ENCODE data around the gene CDC42EP4.
"Not testable (repeated sequence)": the region's sequence is repeated elsewhere in the genome, so short reads cannot be mapped to it uniquely, and the experiment has no call there.

The CDC42EP4 gene

DNA sequence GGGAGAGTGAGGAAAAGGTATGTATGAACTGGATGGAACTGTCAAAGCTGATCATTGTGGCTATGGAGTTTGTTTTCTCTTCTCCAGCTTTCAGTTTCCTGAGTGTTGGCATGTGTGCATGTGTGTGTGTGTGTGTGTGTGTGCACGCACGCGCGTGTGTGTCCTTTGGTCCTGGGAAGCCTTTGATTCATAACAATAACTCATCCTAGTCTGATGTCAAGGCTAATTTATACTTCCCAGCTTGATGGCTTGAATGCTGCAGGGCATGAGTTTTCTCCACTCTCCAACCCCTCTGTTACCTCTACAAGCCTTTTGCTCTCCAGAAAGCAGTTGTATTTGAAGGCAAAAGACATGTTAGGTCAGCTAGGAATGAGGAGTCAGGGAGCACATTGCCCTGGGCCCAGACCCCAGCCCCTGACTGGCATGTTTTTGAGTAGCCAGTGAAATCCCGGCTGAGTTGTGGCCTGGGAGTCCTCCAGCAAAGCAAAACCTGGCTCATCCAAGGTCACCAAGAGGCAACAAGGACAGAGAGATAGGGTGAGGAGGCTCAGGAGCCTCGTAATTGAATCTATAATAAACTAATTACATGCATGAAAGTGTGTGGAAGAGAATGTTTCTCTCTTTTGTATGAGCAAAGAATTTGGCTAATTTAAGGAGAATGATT is 8.9 kb upstream of the CDC42EP4 start:
- no peak for DNase-seq (ENCODE audit: low spot score)

DNA sequence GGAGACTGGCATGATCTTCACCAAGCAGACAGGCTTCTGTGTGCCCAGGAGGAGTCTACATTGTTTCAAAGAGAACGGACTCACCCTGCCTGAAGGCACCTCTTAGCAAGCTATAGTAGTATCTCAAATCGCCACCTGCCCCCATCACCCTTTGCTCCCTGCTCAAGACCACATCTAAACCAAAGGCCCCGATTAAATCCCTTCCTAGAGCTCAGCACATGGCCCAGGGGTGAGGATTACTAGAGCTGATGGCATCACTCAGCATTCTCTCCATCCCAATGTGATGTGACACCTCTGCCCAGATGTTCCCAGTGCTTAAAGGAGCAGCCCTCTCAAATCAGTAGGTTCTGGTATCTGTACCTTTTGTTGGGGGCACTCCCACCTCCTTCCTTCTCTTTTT is 8.0 kb upstream of the CDC42EP4 start:
- DNase-seq (ENCODE audit: low spot score): no peak

DNA sequence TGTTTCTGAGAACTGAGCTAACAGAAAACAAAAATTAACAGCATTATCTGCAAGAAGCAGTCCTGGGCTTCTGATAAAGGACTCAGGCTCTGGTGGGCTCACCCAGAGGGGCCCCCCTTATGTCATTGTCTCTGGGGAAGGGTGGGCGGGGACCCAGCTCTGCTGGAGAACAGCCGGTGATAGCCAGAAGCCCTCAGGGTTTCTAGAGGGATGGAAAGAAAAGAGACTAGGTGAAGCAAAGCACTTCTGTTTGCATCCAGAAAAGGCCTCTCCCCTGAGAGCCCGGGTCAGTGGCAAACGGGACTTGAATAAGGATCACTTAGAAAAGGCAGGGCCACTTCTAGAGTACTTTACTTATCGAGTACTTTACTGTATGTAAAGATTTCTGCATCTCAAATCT is 7.0 kb upstream of the CDC42EP4 start:
- no peak for DNase-seq (ENCODE audit: low spot score)

DNA sequence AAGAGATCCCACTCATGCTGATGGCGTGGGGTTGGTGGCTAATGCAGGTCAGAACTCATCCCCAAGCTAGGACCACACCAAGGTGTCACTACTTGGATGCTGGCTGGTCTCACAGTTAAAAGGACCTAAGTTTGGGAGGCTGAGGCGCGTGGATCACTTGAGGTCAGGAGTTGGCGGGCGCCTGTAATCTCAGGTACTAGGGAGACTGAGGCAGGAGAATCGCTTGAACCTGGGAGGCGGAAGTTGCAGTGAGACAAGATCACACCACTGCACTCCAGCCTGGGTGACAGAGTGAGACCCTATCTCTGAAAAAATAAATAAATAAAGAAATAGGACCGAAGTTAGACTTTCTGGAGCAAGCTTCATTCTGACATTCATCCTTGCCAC is 6.6 kb upstream of the CDC42EP4 start:
- no peak for DNase-seq (ENCODE audit: low spot score)

DNA sequence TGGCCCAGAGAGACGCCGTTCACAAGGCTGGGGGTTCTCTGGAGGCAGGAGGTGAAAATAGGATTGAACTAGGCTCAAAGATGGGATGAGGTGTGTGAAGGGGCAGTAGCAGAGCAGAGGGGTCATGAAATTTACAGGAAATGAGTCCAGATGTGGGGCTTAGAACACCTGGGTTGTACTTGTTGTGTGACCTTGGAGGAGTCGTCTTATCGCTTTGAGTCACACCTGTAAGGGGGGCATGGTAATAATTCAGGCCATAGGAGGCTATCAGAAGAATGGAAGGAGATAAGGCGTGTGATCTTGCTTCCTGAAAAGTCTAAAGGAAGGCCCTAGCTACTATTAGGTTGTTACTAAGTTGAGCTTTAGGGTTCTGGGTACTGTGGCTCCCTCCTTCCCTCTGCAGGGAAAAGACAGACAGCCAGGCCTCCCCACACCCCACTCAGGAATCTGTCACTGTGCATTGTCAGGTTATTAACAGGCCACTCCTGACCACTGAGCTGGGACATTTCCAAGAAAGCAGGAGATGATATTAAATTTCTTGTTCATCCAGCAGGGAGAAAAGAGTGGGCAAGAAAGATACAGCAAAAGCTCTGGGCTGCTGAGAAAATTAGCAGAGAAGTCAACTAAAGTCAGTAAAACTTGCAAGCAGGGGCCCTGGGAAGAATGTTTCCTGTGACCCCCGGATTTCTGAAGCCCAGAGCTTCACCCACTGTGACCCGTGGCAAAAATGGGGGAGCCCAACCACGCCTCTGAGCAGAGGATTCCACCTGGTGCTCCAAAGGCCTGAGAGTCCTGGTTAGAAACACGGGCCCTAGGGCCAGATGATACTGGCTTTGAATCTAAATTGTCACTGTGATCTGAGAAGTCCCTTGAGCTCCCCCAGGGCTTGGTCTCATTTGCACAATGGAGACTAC is 6.0 kb upstream of the CDC42EP4 start:
- no peak for DNase-seq (ENCODE audit: low spot score)

DNA sequence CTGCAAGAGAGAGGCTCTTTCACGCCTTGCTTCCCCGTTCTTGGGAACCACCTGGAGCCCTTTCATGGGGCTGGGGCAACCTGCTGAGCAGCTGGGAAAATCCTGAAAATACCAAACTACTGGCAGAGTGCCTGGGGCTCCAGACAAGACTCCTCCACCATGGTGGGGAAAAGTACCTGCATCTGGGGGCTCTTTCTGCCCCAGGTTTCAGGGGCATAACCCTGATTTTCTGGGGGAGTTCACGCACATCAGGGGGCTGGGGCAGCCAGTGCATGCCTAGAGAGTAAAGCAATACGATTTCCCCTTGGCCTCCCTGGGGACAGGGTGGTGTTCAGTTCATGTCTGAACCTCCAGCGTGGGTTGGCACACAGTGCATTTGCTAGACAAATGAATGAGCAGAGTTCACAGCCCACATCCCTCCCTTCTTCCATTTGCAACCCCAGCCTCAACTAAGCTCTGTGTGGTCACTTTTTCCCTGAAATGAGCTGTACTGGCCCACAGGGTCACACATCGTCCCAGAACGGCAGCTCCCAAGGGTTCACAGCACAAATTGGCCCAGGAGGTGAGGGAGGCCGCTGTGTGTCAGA is 5.2 kb upstream of the CDC42EP4 start:
- DNase-seq (ENCODE audit: low spot score): no peak

DNA sequence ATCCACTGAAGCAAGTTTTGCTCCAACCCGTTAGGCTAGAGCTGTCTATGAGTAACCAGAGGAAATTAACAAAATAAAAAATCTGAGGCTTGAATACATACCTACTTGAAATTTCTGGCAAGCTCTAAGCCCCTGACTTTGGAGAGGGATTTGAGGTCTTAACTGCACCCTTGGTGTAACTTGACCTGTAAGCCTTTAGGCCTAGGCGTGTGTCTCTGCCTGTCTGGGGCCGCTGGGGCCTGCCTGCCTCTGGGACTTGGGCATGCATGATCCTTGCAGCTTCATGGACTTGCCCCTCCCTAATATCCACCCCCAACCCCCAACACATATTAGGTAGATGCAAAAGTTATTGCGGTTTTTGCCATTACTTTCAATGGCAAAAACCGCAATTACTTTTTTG is 3.7 kb upstream of the CDC42EP4 start:
- no peak for DNase-seq (ENCODE audit: low spot score)

DNA sequence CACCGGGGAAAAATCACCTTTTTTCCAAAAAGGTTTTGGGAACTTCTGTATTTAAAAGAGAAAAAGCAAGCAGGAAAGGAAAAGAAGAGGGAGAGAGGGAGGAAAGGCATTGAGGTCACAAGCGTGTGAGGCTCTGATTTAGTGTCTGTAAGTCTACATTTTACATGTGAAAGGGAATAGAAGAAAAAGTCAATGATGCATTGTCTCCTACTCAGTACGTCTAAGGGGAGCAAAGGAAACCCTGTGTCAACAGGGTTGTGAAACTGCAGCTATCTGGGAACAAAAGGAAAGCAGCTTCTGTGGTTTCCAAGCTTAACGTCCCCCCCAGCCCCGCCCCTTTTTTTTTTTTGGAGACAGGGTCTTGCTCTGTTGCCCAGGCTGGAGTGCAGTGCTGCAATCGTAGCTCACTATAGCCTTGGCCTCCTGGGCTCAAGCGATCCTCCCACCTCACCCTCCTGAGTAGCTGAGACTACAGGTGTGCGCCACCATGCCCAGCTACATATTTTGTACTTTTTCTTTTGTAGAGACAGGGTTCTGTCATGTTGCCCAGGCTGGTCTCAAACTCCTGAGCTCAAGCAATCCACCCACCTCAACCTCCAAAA is 1.8 kb upstream of the CDC42EP4 start:
- no peak for DNase-seq (ENCODE audit: low spot score)

DNA sequence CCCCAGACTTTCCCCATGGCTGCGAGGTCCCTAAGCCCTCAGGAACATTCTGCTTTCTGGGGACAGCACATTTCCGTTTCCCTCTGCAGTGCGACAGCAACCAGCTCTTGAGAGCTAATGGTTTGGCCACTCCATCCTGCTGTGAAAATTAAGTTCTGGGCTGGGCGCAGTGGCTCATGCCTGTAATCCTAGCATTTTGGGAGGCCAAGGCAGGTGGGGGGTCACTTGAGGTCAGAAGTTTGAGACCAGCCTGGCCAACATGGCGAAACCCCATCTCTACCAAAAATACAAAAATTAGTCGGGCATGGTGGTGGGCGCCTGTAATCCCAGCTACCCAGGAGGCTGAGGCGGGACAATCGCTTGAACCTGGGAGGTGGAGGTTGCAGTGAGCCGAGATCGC is 1.1 kb upstream of the CDC42EP4 start:
- not testable (repeated sequence) for DNase-seq (ENCODE audit: low spot score)

DNA sequence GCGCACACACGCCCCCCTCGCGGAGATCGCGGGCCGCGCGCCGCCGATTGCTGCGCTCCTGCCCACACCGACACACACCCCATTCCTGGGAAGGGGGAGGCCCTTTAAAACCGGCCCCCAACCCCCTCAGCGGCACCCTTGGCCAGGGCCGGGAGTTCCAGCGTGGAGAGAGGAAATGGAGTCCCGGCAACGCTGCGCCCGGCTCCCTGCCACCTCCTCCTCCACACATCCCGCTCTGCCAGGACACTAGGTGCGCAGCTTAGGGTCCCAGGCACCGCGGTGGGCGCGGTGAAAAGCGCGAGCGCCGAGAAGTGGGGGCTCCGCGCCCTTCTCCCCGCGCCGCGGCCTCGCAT is 397 bp downstream of the CDC42EP4 start:
- no peak for DNase-seq (ENCODE audit: low spot score)

DNA sequence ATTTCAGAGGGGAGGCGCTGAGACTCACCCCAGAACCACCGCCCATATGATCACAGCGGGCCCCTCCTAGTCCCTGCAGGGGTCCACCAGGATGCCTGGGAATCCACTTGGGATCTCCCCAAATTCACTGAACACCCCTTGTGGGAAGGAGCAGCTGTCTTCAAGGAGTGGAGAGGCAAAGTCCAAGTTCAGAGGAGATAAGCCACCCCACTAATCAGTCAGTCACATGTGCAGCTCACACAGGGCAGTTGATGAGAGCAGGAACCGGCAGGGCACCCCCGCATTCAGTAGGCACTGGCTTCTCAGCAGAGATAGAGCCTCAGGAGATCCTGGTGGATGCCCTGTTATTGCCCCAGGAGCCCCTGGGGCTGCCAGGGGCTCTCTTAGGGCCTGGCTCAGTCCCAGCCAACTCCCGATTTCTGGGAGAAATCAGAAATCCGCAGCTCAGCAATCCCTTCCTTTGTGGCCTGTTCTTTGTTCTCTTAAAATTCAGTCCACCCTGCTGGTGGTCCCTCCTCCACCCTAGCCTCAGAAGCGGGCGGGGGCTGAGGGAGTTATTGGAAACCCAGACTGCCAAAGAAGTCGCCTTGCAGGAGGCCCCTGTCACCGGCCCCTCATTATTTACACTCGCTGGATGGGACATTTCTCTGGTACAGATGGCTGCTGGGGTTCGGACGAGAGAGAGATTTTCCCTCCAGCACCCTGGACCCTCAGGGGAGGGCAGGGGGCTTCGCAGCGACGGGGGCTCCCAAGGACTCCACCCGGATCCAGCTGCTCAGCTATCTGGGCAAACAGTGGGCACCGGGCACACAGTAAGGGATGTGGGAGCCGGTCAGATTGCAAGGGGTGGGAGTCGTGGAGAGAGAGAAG is 1.8 kb downstream of the CDC42EP4 start:
- no peak for DNase-seq (ENCODE audit: low spot score)

DNA sequence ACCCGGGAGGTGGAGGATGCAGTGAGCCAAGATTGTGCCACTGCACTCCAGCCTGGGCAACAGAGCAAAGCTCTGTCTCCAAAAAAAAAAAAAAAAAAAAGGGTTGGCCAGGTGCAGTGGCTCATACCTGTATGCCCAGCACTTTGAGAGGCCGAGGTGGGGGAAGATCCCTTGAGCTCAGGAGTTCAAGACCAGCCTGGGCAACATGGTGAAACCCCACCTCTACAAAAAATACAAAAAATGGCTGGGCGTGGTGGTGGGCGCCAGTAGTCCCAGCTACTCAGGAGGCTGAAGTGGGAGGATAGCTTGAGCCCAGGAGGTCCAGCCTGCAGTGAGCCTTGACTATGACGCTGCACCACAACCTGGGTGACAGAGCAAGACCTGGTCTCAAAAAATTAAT is 2.8 kb downstream of the CDC42EP4 start:
- DNase-seq (ENCODE audit: low spot score): not testable (repeated sequence)

DNA sequence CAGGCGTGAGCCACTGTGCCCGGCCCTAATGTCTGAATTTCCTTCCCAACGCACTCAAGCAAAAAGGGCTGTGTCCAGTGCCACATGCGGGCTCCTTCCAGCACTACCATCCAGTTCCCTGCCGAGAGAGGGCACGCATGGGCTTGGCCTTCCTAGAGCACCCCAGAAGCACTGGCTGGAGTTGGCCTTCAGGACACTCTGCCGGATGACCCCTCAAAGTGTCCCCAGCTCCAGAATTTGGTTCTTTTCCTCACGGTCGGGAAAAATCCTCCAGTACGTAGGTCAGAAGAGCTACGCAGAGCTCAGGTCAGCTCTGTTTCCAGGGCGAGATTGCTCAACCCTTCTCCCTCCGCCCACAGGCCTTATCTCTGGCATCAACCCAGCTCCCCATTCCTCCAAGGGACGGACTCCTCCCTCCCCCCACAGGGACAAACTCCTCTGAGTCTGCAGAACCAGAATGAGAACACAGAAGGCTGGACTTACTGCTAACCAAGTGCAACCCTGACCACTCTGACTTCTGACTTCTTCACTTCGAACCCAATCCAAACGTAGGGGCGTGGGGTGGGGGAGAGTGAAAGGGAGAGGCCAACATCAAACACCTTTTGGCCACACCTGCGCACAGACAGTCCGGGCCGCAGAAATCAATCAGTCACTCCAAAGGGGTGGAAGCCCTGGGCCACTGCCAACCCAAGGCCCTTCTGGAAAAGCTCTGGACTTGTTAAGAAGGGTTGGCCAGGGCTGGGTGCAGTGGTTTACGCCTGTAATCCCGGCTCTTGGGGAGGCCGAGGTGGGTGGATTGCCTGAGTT is 3.6 kb downstream of the CDC42EP4 start:
- DNase-seq (ENCODE audit: low spot score): no peak

DNA sequence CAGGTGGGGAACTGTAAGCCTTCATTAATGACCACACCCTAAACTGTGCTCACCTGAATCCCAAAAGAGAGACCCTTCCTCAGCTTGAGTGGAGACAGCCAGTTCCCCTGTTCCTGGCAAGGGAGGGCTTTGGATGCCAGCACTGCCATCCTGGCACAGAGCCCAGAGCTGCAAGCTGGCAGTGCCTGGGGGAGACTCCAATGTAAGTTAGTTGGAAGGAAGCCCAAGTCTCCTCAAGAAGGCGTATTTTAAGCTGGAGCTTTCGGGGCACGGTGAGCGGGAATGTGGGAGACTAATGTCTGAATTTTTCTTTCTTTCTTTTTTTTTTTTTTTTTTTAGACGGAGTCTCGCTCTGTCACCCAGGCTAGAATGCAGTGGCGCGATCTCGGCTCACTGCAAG is 4.7 kb downstream of the CDC42EP4 start:
- DNase-seq (ENCODE audit: low spot score): no peak

DNA sequence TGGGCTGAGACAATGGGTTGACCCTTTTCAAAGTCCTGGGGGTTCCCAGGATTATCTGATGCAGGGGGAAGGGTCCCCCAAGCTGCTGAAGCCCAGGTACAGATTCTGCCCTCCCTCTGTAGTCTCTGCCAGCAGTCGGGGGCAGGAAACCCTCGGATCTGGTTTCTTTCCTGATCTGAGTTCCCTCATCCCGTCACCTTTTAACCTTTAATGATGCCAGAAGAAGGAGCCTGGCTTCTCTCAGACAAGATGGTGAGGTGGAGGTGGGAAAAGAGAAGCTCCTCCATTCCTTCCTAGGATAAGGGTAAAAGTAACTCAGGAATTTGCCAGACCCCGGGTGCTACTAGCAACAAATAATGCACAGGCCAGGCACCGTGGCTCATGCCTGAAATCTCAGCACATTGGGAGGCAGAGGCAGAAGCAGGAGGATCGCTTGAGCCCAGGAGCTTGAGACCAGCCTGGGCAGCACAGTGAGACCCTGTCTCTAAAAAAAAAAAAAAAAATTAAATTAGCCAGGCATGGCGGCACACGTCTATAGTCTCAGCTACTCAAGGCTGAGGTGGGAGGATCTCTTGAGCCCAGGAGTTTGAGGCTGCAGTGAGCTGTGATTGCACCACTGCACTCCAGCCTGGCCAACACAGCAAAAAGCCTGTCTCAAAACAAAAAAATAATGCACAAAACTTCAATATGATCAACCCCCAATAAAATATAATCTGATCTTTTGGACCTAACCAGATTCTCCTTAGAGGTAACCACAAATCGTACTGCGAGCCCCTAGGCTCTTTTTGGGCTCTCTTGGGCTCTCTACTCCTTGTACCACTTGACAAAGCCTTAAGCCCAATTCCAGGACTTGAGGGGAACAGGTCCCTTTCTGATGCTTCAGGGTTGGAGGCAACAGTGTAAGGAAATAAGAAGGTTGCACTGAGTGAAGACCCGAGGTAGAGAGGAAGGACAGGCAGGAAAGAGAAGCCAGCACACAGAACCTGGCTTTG is 5.7 kb downstream of the CDC42EP4 start:
- no peak for DNase-seq (ENCODE audit: low spot score)

DNA sequence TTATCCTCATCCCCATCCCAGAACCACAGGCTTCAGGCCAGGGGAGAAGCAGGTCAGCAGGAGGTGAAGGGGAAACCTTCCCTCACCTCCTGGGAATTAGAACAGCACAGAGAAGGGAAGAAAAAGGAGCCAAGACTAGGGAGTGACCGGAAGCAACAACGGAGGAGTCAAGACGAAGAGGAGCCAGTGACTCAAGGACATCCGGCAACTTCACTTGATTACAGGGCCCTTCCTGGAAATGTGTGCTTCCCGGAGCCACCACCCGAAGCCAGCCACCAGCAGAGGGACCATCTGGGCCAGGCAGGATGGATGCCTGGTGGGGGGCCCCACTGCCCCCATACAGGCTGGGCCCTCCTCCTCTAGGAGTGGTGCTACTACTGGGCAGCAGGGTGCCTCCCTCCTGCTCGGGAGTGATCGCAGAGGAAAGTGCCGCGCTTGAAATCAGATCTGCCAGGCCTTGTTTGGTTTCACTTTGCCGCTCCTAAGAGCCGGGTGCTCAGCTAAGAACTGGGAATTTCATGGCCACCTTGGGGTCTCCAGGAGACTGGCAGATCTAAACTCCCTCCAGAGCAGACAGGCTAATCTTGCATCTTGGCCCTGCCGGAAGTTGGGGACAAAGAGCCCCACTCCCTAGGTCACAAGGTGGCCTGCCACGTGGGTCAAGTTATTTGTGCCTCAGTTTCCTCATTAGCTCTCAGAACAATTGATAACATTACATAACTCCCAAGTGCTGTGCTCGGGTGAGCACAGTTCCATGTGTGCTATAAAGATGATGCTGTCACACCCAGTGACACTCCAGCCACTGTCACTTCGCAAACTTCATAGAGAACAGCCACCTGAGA is 6.6 kb downstream of the CDC42EP4 start:
- no peak for DNase-seq (ENCODE audit: low spot score)

DNA sequence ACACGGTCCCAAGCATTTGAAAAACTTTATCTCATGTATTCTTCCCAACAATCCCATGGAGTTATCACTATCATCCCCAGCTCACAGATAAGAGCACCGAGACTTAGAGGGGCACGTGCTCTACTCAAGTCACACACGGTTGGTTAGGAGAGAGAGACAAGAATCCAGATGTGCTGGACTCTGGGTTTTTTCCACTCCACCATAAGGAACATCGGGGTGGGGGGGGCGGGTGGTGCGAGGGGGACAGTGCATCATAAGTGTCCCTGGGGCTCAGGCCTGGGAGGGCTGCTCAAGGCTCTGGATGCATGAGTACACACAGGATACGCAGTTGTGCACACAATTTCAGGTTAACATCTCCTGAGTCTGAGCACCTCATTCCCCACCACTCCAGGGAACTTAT is 7.4 kb downstream of the CDC42EP4 start:
- no peak for DNase-seq (ENCODE audit: low spot score)

DNA sequence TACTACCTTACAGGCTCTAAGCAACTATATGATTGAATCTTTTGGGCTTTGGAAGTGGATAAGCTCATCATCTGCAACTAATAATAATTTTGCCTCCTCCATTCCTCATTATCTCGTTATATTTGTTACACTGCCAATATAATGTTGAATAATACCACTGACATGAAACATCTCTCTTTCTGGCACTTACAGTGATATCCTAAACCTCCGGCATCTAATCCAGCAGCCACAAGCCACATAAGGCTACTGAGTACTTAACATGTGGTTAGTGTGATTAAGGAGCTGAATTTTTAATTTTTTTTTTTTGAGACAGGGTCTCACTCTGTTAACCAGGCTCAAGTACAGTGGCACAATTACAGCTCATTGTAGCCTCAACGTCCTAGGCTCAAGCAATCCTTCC is 9.6 kb downstream of the CDC42EP4 start:
- DNase-seq (ENCODE audit: low spot score): no peak

DNA sequence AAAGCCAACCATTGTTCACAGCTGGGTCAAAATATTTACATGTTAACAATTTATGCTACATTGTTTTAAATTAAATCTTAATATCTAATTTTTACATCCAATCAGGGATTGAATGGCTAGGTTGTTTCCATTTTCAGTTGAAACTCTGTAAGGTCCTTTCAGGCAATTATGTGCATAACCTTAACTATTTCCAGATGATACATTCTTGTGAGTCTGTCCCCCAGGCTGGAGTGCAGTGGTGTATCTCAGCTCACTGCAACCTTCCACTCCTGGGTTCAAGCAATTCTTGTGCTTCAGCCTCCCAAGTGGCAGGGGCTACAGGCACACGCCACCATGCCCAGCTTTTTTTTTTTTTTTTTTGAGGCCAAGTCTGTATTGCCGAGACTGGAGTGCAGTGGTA is 10.4 kb downstream of the CDC42EP4 start:
- no peak for DNase-seq (ENCODE audit: low spot score)

All from COLO829 (cell line).